Spleen (tissue), 7 donors: ENCODE data around the gene IL12A.

Experiments
- CTCF ChIP-seq, 11 experiments: fragments of 200-600 bp in 7 of 11; fragments of 450-650 bp in 4 of 11; sonication (generic) in 4 of 11; IDR thresholded peaks in 8 of 11; conservative IDR thresholded peaks in 3 of 11; 1 replicate in 7 of 11; 2 replicates in 4 of 11; pipeline versions ENCODE4 v1.4.0 to v1.8.0; 2016 to 2021; ENCODE audit warnings: antibody characterized with exemption in 11 of 11, inconsistent platforms in 4 of 11, mild to moderate bottlenecking in 1 of 11
- POLR2A ChIP-seq, 3 donors: fragments of 450-650 bp; IDR thresholded peaks; one replicate each; pipeline ENCODE4 v1.5.1; 2017; ENCODE audit warnings: antibody characterized with exemption in 3 of 3, mild to moderate bottlenecking in 1 of 3
- donor health status: DM: no; HTN: no; CAD: no; lungs with moderate emphysema.
- donor health status: DM: no; HTN: no; CAD: no.
- donor health status: DM: no; HTN: no; CAD: no.

GRCh38 chr3:159987291-159987711 is 1.3 kb upstream of the IL12A start:
- TF ChIP-seq CTCF (IDR thresholded peaks at IDR 0.05 in 8 of 11, conservative IDR thresholded peaks at IDR 0.05 in 3 of 11) (no peak), POLR2A (IDR thresholded peaks at IDR 0.05) (no peak)
